ENCODE data around the gene RGL4.

- no peak for TF ChIP-seq CTCF (conservative IDR thresholded peaks at IDR 0.05 in 1 of 2, IDR thresholded peaks at IDR 0.05 in 1 of 2; ENCODE audit: extremely low read depth in 1 of 2, insufficient read depth in 1 of 2, low read depth in 1 of 2, low read length in 2 of 2)
- TF ChIP-seq EZH2 (IDR thresholded peaks at IDR 0.05; ENCODE audit: borderline replicate concordance, low read length), result no peak
Measured at GRCh38 chr22:23688571-23688970, 2.2 kb upstream of the RGL4 start.

Measured in mammary epithelial cell (primary cell).